Activated T-helper 17 cell treated with anti-CD3 and anti-CD28 coated beads, Interleukin-2, amount 50 U/mL, for 72 hours (primary cell): ENCODE results near the gene RPAP3. TPM values are rescaled to one million over a fixed set of nuclear protein-coding genes. Genes with fewer than 3 reads are reported as not detected.

ENCODE experiments used
- ATAC-seq: fragments of 150-1000 bp; cut with Tn5 transposase; replicated peaks from 2 replicates; pipeline ENCODE4 v1.10.0; 2021; ENCODE audit warnings: mild to moderate bottlenecking, moderate library complexity
- H3K27ac Mint-ChIP-seq: one replicate; pipeline ENCODE4 v1.8.0; 2022; ENCODE audit warnings: mixed read lengths
- H3K27me3 Mint-ChIP-seq: one replicate; pipeline ENCODE4 v1.8.0; 2022; ENCODE audit warnings: mixed read lengths
- H3K36me3 Mint-ChIP-seq: one replicate; pipeline ENCODE4 v1.8.0; 2022; ENCODE audit warnings: low read depth, mild to moderate bottlenecking, mixed read lengths
- H3K4me1 Mint-ChIP-seq: one replicate; pipeline ENCODE4 v1.8.0; 2022; ENCODE audit warnings: mixed read lengths
- H3K4me3 Mint-ChIP-seq: one replicate; pipeline ENCODE4 v1.8.0; 2022; ENCODE audit warnings: mild to moderate bottlenecking, mixed read lengths
- H3K9me3 Mint-ChIP-seq: one replicate; pipeline ENCODE4 v1.8.0; 2022; ENCODE audit warnings: mixed read lengths
- total RNA-seq, 2 donors: library from RNA; stranded (reverse); gene quantifications; one replicate each; pipeline ENCODE4 v1.2.3, GENCODE V29; 2022

Gene RPAP3
- total RNA-seq, 2 donors from 2014 or later: 33.3 to 44.0 TPM

GRCh38 chr12:47717443-47718193 lies 11.8 kb upstream of the RPAP3 start:
- H3K4me1 Mint-ChIP-seq: peaks cover 23% of the 10 kb centered on the region
- peaks cover 7% of the 10 kb centered on the region for H3K36me3 Mint-ChIP-seq
- peak overlapping the region; percentile 86 for H3K27ac Mint-ChIP-seq
- ATAC-seq: peak; percentile 58
- H3K27me3 Mint-ChIP-seq: no peaks in the 10 kb centered on the region
- H3K9me3 Mint-ChIP-seq: no peaks in the 10 kb centered on the region
- peak overlapping the region; percentile 16 for H3K4me3 Mint-ChIP-seq

- Mint-ChIP-seq H3K27me3 (no peaks in the 10 kb centered on the region), H3K4me3 (no peak overlapping the region), H3K27ac (no peak overlapping the region), H3K4me1 (peaks cover 19% of the 10 kb centered on the region), H3K36me3 (peaks cover 7% of the 10 kb centered on the region), H3K9me3 (no peaks in the 10 kb centered on the region)
- no peak for ATAC-seq
These were observed 11.2 kb upstream of the RPAP3 start for GRCh38 chr12:47717046-47717442.

- H3K4me3 Mint-ChIP-seq: no peak overlapping the region
- no peaks in the 10 kb centered on the region for H3K27me3 Mint-ChIP-seq
- H3K27ac Mint-ChIP-seq: no peak overlapping the region
- ATAC-seq: no peak
- H3K4me1 Mint-ChIP-seq: peaks cover 11% of the 10 kb centered on the region
- H3K9me3 Mint-ChIP-seq: no peaks in the 10 kb centered on the region
- H3K36me3 Mint-ChIP-seq: peaks cover 7% of the 10 kb centered on the region
These were observed 10.2 kb upstream of the RPAP3 start for GRCh38 chr12:47715877-47716548.

DNA sequence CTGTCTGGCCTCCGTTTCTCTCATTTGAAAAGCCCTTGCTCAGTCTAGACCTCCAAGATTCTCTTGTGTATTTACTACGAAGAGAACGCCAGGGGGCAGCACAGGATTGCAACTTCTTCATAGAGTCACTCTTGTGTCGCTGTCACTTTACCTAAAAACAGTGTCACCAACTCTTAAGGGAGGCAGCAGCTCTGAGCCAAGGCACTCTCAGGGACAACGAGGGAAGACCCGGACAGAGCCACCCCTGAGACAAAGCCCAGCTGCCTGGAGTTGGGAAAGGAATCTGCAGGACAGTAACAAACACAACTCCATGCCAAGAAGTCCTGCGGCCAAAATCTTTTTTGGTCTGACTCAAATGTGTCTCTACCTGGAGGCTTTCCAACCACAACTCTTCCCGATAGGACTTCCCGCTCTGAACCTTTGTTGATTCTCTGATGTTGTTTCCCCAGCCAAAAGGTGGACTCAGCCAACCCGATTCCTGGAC lies 9.6 kb upstream of the RPAP3 start:
- H3K36me3 Mint-ChIP-seq: peaks cover 7% of the 10 kb centered on the region
- peak; percentile 91 for ATAC-seq
- peaks cover 11% of the 10 kb centered on the region for H3K4me1 Mint-ChIP-seq
- peak overlapping the region; percentile 10 for H3K27ac Mint-ChIP-seq
- H3K27me3 Mint-ChIP-seq: no peaks in the 10 kb centered on the region
- H3K4me3 Mint-ChIP-seq: no peak overlapping the region
- no peaks in the 10 kb centered on the region for H3K9me3 Mint-ChIP-seq

DNA sequence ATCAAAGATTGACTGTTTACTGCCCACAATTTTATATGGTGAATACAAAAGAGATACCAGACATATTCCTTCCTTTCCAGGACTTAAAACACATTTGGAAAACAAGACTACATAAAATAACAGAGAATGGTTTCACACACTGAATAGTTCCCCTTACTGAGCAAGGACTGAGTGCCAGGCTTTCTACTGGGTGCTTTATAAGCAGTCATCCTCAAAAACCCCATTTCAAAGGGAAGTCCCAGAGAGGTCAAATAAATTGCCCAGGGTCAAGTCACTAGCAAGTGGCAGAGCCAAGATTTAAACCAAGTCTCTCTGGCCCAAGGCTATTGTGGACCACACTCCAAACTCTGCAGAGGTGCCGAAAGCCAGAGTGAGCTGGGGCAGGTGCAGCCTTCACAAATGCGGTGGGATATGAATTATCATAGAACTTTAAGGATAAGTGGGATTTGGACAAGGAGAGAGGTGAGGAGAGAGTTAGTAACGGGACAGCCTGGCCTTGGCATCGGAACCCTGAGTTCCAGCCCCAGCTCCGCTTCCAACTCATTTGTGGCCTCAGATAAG lies 9.1 kb upstream of the RPAP3 start:
- peaks cover 5% of the 10 kb centered on the region for H3K36me3 Mint-ChIP-seq
- peak; percentile 49 for ATAC-seq
- H3K27ac Mint-ChIP-seq: peak overlapping the region; percentile 10

DNA sequence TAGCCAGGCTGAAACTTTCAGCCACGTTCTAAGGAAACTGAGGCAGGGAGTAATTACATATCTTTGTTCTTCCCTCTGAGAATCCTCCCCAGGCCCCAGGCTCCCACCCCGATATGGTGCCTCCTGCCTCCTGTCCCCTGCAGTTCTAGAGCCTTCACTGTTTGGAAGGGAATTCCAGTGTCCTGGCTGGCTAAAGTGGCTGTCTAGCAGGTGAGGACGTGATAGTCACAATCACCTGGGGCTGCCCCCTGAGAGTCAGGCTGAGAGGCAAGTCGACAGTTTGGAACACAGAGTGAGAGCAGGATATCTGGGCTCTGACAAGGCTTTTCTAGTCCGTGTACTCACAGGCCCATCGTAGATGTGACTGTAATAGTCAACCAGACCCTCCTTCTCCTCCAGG lies 6.3 kb upstream of the RPAP3 start:
- H3K9me3 Mint-ChIP-seq: no peaks in the 10 kb centered on the region
- no peak overlapping the region for H3K27ac Mint-ChIP-seq
- H3K36me3 Mint-ChIP-seq: no peaks in the 10 kb centered on the region
- ATAC-seq: no peak
- no peaks in the 10 kb centered on the region for H3K27me3 Mint-ChIP-seq
- no peak overlapping the region for H3K4me3 Mint-ChIP-seq
- peaks cover 23% of the 10 kb centered on the region for H3K4me1 Mint-ChIP-seq

More for the DNA sequence above, 9.1 kb upstream of the RPAP3 start:
- no peaks in the 10 kb centered on the region for H3K9me3 Mint-ChIP-seq
- no peak overlapping the region for H3K4me3 Mint-ChIP-seq
- H3K27me3 Mint-ChIP-seq: no peaks in the 10 kb centered on the region
- H3K4me1 Mint-ChIP-seq: peaks cover 11% of the 10 kb centered on the region

DNA sequence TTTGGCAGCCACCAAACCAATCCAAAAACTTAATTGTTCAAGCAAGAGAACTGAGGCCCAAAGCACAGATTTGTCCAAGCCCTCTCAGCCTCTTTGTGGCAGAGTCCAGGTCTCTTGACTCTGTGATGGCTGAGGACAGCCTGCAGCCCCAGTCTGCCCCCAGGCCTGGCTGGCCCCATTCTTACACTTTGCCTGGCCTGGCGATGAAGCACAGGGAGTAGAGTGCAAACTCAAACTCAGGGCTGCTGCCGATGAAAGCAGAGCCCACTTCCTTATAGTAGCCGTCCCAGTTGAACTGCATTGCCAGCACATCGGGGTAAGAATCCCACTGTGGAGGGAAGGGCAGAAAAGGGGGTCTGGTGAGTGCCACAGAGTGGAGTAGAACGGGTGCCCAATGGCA lies 5.6 kb upstream of the RPAP3 start:
- no peaks in the 10 kb centered on the region for H3K27me3 Mint-ChIP-seq
- H3K4me3 Mint-ChIP-seq: no peak overlapping the region
- H3K36me3 Mint-ChIP-seq: peaks cover 2% of the 10 kb centered on the region
- ATAC-seq: no peak
- no peaks in the 10 kb centered on the region for H3K9me3 Mint-ChIP-seq
- H3K4me1 Mint-ChIP-seq: peaks cover 23% of the 10 kb centered on the region
- no peak overlapping the region for H3K27ac Mint-ChIP-seq

DNA sequence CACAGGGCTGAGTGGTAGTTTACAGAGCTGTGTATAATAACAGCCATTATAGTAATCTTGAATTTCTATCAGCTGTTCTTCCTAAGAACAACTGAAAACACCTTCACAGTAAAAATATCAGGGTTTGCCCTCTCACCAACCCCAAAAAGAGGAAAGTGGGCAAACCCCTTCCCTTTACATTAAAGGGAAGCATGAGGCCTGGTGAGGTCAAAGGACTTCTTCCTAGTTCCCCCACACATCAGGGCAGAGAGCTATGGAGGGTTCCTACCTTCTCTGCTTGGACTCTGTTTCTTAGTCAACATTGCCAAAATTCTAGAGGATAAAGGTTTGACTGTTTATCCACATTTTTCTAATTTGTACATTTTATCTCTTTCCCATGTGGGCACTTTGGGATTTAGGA lies 4.4 kb upstream of the RPAP3 start:
- Mint-ChIP-seq H3K9me3 (no peaks in the 10 kb centered on the region), H3K36me3 (peaks cover 10% of the 10 kb centered on the region), H3K4me1 (peaks cover 19% of the 10 kb centered on the region), H3K27ac (no peak overlapping the region), H3K27me3 (no peaks in the 10 kb centered on the region), H3K4me3 (no peak overlapping the region)
- no peak for ATAC-seq

DNA sequence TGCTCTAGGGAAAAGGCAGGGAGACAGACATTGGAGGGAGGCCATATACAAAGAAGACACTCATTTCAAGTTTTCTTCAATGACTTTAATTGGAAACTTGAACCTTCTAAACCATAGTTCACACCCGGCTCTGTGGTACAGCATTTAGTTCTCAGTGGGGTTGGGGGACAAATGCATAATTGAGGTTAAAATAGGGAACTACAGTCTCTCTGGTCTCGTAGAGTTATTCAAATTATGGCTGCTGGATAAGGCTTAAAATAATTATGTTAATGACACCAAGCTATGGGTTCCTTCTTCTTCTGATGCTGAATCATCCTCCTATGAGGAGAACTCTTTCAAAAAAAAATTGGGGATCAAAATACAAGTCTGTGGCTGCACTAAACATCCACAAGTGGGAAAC lies 3.8 kb upstream of the RPAP3 start:
- Mint-ChIP-seq H3K27ac (peak overlapping the region; percentile 34), H3K4me1 (peaks cover 22% of the 10 kb centered on the region), H3K4me3 (no peak overlapping the region), H3K27me3 (no peaks in the 10 kb centered on the region), H3K9me3 (no peaks in the 10 kb centered on the region), H3K36me3 (peaks cover 10% of the 10 kb centered on the region)
- no peak for ATAC-seq

DNA sequence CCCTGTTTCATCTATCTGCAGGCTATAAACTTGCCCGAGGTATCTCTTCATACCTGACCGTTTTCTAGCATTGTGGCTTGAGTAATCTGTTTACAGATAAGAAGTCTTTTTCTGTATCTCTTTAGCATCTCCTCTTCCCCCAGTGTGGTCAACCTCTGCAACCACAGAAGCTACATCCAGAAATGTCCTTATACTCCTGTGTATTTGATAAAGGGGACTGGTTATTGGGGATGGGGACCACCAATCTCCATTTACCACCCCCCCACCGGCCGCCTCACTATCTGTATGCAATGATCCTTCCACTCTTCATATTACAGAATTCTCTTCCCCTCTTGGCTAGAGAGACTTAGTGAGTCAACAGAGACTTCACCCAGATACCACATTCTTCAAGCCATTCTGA lies 3.4 kb upstream of the RPAP3 start:
- Mint-ChIP-seq H3K4me3 (no peak overlapping the region), H3K9me3 (no peaks in the 10 kb centered on the region), H3K36me3 (peaks cover 10% of the 10 kb centered on the region), H3K27ac (peak overlapping the region; percentile 34), H3K4me1 (peaks cover 23% of the 10 kb centered on the region), H3K27me3 (no peaks in the 10 kb centered on the region)
- ATAC-seq: no peak

GRCh38 chr12:47707905-47708543 lies 2.2 kb upstream of the RPAP3 start:
- peak overlapping the region; percentile 70 for H3K27ac Mint-ChIP-seq
- H3K27me3 Mint-ChIP-seq: no peaks in the 10 kb centered on the region
- peaks cover 34% of the 10 kb centered on the region for H3K4me1 Mint-ChIP-seq
- H3K9me3 Mint-ChIP-seq: no peaks in the 10 kb centered on the region
- H3K36me3 Mint-ChIP-seq: peaks cover 20% of the 10 kb centered on the region
- no peak for ATAC-seq
- peak overlapping the region; percentile 98 for H3K4me3 Mint-ChIP-seq

- Mint-ChIP-seq H3K36me3 (peaks cover 26% of the 10 kb centered on the region), H3K27ac (peak overlapping the region; percentile 70), H3K4me1 (peaks cover 34% of the 10 kb centered on the region)
These were observed 1.5 kb upstream of the RPAP3 start for GRCh38 chr12:47707355-47707754.

GRCh38 chr12:47705229-47705565 lies 633 bp downstream of the RPAP3 start:
- no peak for ATAC-seq
- H3K4me1 Mint-ChIP-seq: peaks cover 34% of the 10 kb centered on the region

More at GRCh38 chr12:47707355-47707754, 1.5 kb upstream of the RPAP3 start:
- Mint-ChIP-seq H3K27me3 (no peaks in the 10 kb centered on the region), H3K4me3 (peak overlapping the region; percentile 98), H3K9me3 (no peaks in the 10 kb centered on the region)
- ATAC-seq: no peak

GRCh38 chr12:47704719-47705118 lies 1.1 kb downstream of the RPAP3 start:
- no peaks in the 10 kb centered on the region for H3K27me3 Mint-ChIP-seq
- H3K9me3 Mint-ChIP-seq: no peaks in the 10 kb centered on the region
- no peak for ATAC-seq
- peak overlapping the region; percentile 98 for H3K4me3 Mint-ChIP-seq
- H3K4me1 Mint-ChIP-seq: peaks cover 34% of the 10 kb centered on the region
- H3K27ac Mint-ChIP-seq: peak overlapping the region; percentile 47
- peaks cover 52% of the 10 kb centered on the region for H3K36me3 Mint-ChIP-seq

More at GRCh38 chr12:47705229-47705565, 633 bp downstream of the RPAP3 start:
- H3K36me3 Mint-ChIP-seq: peaks cover 47% of the 10 kb centered on the region
- H3K4me3 Mint-ChIP-seq: peak overlapping the region; percentile 98
- H3K27ac Mint-ChIP-seq: peak overlapping the region; percentile 47
- no peaks in the 10 kb centered on the region for H3K9me3 Mint-ChIP-seq
- H3K27me3 Mint-ChIP-seq: no peaks in the 10 kb centered on the region
